Adipose tissue (tissue), 3 donors: ENCODE results near the gene PRPF38A. TPM values are rescaled to one million over a fixed set of nuclear protein-coding genes. Genes with fewer than 3 reads are reported as not detected.
"Not testable (repeated sequence)": the region's sequence is repeated elsewhere in the genome, so short reads cannot be mapped to it uniquely, and the experiment has no call there.

Source experiments
- H3K27ac ChIP-seq: one replicate; pipeline ENCODE4 v1.5.1; 2013; ENCODE audit warnings: low read depth, low read length
- WGBS, 3 donors: extraction: QIAGEN DNeasy Blood & Tissue Kit; methylation state at CpG; one replicate each; pipeline ENCODE4 v1.1.7; 2013; 5-methylcytosine and 5-hydroxymethylcytosine counted together
- polyA plus RNA-seq, 3 donors: library from polyadenylated mRNA; stranded (reverse); fragments of 200-250 nt; gene quantifications; one replicate each; pipeline ENCODE4 v1.2.3, GENCODE V29; 2013
- donor health status: healthy with polysubstance abuse.
- donor health status: Bipolar disorder and iron deficiency.
- donor health status: healthy.

Gene PRPF38A
- polyA plus RNA-seq, result 10 to 100 TPM; 11.7 to 17.7 (median 14.1) TPM

- H3K27ac ChIP-seq, result peak within 1 kb of the TSS; percentile 61
- 0% methylated on average over 57 of the region's 57 CpGs for WGBS, 3 donors
Observed at GRCh38 chr1:52404116-52404974, at the start of gene PRPF38A, which contains the start of gene ORC1. TSS of gene PRPF38A (plus strand) at chr1:52404602. CDS start at chr1:52404750, 148 bp downstream. TSS of gene ORC1 (minus strand) at chr1:52404423. CDS start at chr1:52402223, 2,200 bp downstream.

DNA sequence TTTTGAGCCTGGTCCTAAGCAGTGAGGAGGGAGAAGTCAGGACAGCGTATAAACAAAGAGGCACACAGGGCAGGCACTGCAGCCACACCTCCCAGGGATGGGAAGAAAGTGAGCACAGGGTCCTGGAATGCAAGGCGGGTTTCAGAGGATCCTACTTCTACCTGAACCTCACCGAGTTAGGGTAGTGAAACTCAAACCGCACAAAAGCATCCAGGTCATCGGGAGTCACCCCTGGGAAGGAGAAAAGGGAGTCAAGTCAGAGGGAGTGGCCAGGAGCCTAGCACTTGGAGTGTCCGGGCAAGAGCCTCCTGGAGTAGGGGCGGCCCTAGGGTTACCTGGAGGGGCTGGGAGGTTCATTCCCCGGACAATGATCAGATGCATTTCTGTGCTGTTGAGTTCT, 49.0 kb upstream of the PRPF38A start:
- no peak overlapping the region for H3K27ac ChIP-seq
- 93 to 95% (median 94%) methylated on average over 8 of the region's 8 CpGs for WGBS, 3 donors

DNA sequence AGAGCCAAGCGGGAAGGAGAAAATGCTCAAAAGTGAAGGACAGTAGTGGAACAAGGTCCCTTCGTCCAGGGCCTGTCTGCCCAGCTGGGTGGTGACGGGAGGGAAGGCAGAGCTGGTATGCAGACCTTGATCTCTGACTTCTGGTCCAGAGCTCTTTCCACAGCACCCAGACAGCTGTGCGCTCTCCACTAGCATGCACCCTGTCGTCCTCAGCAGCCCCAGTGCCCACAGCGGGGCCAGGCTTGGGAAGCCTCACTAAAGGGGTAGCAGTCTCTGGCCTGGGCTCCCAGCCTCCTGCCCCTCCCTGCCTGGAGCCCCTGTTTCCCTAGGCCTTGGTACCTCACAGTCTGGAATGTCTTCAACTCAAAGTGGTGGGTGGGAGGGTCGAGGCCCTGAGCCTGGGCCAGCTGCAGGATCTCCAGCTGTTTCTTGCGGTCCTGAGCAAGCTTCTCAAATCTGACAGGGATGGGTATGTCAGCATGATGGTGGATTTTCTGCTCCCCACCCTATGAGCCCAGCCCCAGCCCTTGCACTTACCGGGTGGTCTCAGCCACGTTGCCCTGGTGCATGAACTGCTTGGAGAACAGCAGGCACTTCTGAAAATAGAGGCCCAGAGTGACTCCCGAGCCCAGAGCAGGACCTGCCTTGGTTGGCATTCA, 48.4 kb upstream of the PRPF38A start:
- WGBS, 3 donors, result 89 to 93% (median 90%) methylated on average over 11 of the region's 11 CpGs
- H3K27ac ChIP-seq, result no peak overlapping the region

DNA sequence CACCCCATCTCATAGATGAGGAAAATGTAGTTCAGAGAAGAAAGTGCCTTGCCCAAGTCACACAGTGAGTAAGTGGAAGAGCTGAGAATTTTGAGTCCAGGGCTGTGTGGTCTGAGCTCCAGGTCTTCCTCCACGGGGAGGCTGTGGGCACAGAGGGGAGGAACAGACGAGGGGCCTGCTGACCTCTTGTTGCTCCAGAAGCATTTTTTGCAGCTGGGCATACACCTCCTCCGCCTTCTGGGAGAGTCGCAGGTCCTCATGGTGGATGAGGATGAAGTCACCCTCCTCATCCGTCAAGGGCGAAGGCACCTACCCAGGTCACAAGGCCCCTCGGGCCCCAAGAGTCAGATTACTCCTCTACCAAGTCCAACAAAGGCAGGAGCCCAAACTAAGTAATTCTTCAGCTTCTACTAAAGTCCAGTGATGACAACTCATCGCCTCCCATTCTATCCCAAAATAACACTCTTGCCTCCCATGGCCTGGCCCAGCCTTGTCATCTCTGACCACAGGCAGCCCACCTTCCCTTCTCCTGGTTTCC, 47.5 kb upstream of the PRPF38A start:
- WGBS, 3 donors, result 88 to 96% (median 94%) methylated on average over 8 of the region's 8 CpGs

DNA sequence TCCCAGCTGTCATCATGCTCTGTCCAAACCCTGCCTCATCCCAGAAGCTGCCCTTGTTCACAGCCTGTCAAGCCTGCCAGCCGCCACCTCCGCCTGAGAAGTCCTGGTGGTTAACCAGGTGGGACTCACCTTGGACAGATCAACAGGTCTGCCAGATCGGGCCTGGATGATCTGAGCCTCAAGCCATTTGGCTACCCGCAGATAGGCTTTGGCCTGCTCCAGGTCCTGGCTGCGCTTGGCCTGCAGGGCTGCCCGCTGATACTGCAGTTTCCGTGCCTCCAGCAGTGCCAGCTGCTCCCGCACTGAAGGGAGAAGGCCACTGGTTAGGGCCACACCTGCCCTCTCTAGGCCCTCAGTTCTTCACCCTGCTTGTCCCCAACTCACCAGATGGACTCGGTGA, 47.0 kb upstream of the PRPF38A start:
- 89 to 97% (median 96%) methylated on average over 9 of the region's 9 CpGs for WGBS, 3 donors
- no peak overlapping the region for H3K27ac ChIP-seq

More for the DNA sequence above, 47.5 kb upstream of the PRPF38A start:
- H3K27ac ChIP-seq, result no peak overlapping the region

GRCh38 chr1:52358851-52359497, 45.4 kb upstream of the PRPF38A start:
- no peak overlapping the region for H3K27ac ChIP-seq
- 94 to 97% (median 96%) methylated on average over 18 of the region's 18 CpGs for WGBS, 3 donors

DNA sequence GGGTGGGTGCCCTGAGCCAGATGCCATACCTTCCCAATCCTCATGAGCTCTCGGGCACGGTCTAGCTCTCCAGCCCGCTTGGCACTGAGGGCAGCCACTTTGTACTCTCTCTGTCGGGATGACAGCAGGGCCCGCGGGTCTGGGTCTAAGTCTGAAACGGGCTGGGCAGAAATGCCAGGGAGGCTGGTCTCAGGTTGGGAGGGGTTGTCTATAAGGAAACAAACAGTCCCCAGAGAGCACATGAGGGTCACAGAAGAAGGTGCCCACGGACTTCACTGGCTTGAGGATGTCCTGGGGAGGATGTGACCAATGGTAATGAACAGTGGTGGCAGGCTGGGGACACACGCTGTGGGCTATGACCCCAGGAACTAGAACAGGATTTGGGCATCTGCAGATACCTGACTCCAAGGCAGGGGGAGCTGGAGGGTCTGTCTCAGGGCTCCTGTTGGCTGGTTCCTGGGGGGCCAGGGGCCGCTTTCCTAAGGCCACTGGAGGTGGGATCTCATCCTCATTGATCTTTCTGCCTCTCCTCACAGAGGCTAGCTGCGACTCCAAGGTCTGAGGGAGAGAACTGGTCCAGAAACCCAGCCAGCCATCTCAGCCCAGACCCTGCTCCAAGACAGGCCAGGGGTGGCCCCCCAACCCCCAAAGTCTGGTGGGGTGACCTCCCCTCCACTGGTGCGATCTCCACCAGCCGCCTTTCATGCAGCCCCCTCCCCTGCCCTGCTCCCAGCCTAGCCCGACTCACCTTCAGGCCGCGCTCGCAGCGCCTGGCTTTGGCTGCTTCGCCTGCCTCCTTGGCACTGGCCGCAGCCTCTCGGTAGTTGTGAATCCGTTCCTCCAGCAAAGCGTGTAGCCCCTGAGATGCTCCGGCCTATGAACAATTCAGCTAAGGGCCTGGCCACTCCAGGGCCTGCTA, 44.5 kb upstream of the PRPF38A start:
- no peak overlapping the region for H3K27ac ChIP-seq
- WGBS, 3 donors, result 93 to 96% (median 95%) methylated on average over 24 of the region's 24 CpGs

DNA sequence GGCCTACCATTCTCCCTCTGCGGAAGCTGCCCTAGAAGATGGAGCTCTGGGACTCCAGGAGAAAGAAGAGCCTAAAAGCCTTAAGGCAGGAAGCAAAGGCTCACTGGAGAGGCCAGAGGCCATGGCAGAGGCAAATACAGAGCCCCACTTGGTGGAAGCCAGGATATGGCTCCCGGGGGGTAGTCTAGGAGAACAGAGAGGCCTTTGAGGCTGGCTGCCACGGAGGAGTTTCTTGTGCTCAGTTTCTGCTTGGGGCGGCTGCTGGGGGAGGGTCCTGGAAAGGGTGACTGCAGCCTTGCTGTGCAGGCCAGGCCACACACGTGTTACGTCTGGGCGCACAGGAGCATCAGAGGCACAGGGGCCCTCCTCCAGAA, 43.8 kb upstream of the PRPF38A start:
- no peak overlapping the region for H3K27ac ChIP-seq
- 89 to 94% (median 91%) methylated on average over 7 of the region's 7 CpGs for WGBS, 3 donors

DNA sequence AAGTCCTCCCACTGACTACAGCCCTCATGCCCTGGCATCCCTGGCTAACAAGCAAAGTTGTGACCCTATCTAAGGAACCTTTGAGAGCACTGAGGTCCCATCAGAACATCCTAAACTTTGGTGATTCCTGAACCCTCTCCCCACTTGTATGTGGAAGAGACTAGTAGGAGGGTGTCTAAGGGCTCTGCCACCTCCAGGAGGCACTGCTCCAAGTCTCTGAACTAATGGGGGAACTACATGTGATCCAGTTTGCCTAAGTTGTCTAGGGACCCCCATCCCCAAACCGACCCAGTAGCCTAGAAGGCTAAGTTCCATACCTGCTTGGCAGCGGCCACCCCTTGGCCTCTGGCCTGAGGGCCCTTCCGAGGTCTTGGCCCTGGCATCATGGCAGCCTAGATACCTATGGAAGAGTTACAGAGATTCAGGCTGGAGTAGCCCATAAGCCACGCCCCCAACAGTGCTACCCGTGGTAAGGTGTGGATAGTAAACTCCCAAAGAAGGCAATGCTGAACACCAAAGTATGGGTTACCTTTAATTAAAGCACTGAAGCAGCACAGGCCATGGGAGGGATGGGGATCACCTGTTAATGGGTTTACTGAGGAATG, 40.1 kb upstream of the PRPF38A start:
- no peak overlapping the region for H3K27ac ChIP-seq
- WGBS, 3 donors, result 76 to 88% (median 85%) methylated on average over 5 of the region's 5 CpGs

- 6 to 9% (median 8%) methylated on average over 22 of the region's 22 CpGs for WGBS, 3 donors
- no peak overlapping the region for H3K27ac ChIP-seq
Observed at GRCh38 chr1:52365071-52365745, 39.2 kb upstream of the PRPF38A start.

GRCh38 chr1:52365746-52366516, 38.5 kb upstream of the PRPF38A start, which contains the start of gene CC2D1B:
TSS of gene CC2D1B (minus strand) at chr1:52366205. CDS start at chr1:52364620, 1,585 bp downstream.
- 0 to 1% (median 0%) methylated on average over 61 to 92 of the region's 92 CpGs for WGBS, 3 donors
- no peak within 1 kb of the TSS for H3K27ac ChIP-seq

DNA sequence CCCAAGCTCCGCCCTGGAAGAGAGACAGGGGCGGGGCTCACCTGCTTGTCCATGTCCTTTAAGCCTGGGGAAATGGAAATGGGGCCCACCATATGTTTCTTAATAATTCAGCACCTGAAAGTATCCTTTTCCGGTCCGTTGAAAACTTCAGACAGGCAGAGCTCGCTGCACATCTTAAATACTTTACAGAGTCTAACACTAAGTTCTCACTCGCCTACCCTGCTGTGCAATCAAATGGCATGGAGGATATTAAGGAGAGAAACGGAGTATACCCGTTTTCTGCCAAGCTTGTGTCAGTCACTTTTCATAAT, 37.9 kb upstream of the PRPF38A start:
- 10 to 20% (median 17%) methylated on average over 8 of the region's 8 CpGs for WGBS, 3 donors
- no peak overlapping the region for H3K27ac ChIP-seq

GRCh38 chr1:52367272-52367671, 37.1 kb upstream of the PRPF38A start:
- H3K27ac ChIP-seq, result no peak overlapping the region
- 87 to 91% (median 91%) methylated on average over 5 of the region's 5 CpGs for WGBS, 3 donors

DNA sequence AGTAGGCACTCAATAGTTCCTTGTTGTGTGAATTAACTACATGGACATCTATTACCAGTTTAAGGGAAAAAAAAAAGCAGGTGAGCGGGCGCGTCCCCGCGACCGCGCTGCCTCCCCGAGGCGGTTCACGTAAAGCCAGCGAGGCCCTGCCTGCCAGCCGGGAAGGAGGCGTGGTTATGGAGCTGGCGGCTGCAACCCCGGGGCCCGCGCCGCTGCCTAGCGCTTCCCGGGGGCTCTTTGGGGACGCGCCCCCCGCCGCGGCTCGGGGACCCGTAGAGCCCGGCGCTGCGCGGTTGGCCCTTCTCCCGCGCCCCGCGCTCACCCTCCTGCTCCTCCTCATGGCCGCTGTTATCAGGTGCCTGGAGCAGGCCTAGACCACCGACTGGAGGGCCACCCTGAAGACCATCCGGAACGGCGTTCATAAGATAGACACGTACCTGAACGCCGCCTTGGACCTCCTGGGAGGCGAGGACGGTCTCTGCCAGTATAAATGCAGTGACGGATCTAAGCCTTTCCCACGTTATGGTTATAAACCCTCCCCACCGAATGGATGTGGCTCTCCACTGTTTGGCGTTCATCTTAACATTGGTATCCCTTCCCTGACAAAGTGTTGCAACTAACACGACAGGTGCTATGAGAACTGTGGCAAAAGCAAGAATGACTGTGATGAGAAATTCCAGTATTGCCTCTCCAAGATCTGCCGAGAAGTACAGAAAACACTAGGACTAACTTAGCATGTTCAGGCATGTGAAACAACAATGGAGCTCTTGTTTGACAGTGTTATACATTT, 35.8 kb upstream of the PRPF38A start:
- WGBS, 3 donors, result 4 to 9% (median 8%) methylated on average over 49 to 51 of the region's 51 CpGs
- H3K27ac ChIP-seq, result no peak overlapping the region

DNA sequence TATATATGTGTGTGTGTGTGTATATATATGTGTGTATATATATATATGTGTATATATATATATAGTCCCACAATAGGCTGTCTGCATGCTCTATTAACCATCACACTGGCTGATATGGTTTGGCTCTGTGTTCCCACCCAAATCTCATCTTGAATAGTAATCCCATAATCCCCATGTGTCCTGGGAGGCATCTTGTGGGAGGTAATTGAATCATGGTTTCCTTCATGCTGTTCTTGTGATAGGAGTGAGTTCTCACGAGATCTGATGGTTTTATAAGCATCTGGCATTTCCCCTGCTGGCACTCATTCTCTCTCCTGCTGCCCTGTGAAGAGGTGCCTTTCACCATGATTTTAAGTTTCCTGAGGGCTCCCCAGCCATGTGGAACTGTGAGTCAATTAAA, 34.6 kb upstream of the PRPF38A start:
- not testable (repeated sequence) for H3K27ac ChIP-seq
- 67 to 81% (median 68%) methylated on average over 1 of the region's 1 CpG for WGBS, 3 donors

- 96 to 97% (median 97%) methylated on average over 3 of the region's 3 CpGs for WGBS, 3 donors
- H3K27ac ChIP-seq, result no peak overlapping the region
Observed at GRCh38 chr1:52385376-52385775, 19.0 kb upstream of the PRPF38A start.
